GM23248 (cell line): ENCODE data around the gene PBOV1. TPM values are rescaled to one million over a fixed set of nuclear protein-coding genes. Genes with fewer than 3 reads are reported as not detected.
"Not testable (repeated sequence)": the region's sequence is repeated elsewhere in the genome, so short reads cannot be mapped to it uniquely, and the experiment has no call there.

ENCODE experiments used
- DNase-seq: peaks from one replicate; pipeline ENCODE4 v3.0.0-alpha.2; 2015
- H2AFZ ChIP-seq: fragments of 200-600 bp; sonication (generic); 2 replicates; pipeline ENCODE4 v1.6.1; 2016; ENCODE audit warnings: antibody characterized with exemption
- H3F3A ChIP-seq: fragments of 200-600 bp; sonication (generic); 2 replicates; pipeline ENCODE4 v1.6.1; 2016; ENCODE audit warnings: mild to moderate bottlenecking, antibody characterized with exemption, mixed run types; ENCODE audit not compliant: insufficient read depth
- H3K27ac ChIP-seq: fragments of 200-600 bp; sonication (generic); 2 replicates; pipeline ENCODE4 v1.5.1; 2016; ENCODE audit warnings: mild to moderate bottlenecking
- H3K27me3 ChIP-seq: fragments of 200-600 bp; sonication (generic); replicated peaks from 2 replicates; pipeline ENCODE4 v1.6.1; 2016; ENCODE audit warnings: mild to moderate bottlenecking; ENCODE audit not compliant: insufficient read depth
- H3K36me3 ChIP-seq: fragments of 200-600 bp; sonication (generic); 2 replicates; pipeline ENCODE4 v1.6.1; 2016; ENCODE audit warnings: low read depth, mild to moderate bottlenecking
- H3K4me1 ChIP-seq: fragments of 200-600 bp; sonication (generic); 2 replicates; pipeline ENCODE4 v1.6.1; 2016; ENCODE audit warnings: mild to moderate bottlenecking; ENCODE audit not compliant: insufficient read depth
- H3K4me2 ChIP-seq: fragments of 200-600 bp; sonication (generic); one replicate; pipeline ENCODE4 v1.6.1; 2016; ENCODE audit warnings: mild to moderate bottlenecking; ENCODE audit not compliant: unreplicated experiment
- H3K4me3 ChIP-seq: fragments of 200-600 bp; sonication (generic); 2 replicates; pipeline ENCODE4 v1.5.1; 2016; ENCODE audit warnings: mild to moderate bottlenecking
- H3K79me2 ChIP-seq: fragments of 200-600 bp; sonication (generic); 2 replicates; pipeline ENCODE4 v1.6.1; 2016; ENCODE audit warnings: mild to moderate bottlenecking; ENCODE audit not compliant: insufficient read depth
- H3K9ac ChIP-seq: fragments of 200-600 bp; sonication (generic); 2 replicates; pipeline ENCODE4 v1.6.1; 2016; ENCODE audit warnings: mild to moderate bottlenecking
- H3K9me2 ChIP-seq: fragments of 200-600 bp; sonication (generic); 2 replicates; pipeline ENCODE4 v1.6.1; 2016; ENCODE audit warnings: mixed run types, mild to moderate bottlenecking, moderate library complexity; ENCODE audit not compliant: insufficient read depth
- H3K9me3 ChIP-seq: fragments of 200-600 bp; sonication (generic); one replicate; pipeline ENCODE4 v1.6.1; 2017; ENCODE audit warnings: low read depth
- H4K20me1 ChIP-seq: fragments of 200-600 bp; sonication (generic); 2 replicates; pipeline ENCODE4 v1.6.0; 2016; ENCODE audit not compliant: insufficient read depth
- EZH2 ChIP-seq: fragments of 200-600 bp; sonication (generic); IDR thresholded peaks from 2 replicates; pipeline ENCODE4 v1.6.1; 2018; ENCODE audit warnings: antibody characterized with exemption, mild to moderate bottlenecking; ENCODE audit not compliant: insufficient read depth, poor library complexity, severe bottlenecking
- EZH2phosphoT487 ChIP-seq: fragments of 200-600 bp; sonication (generic); IDR thresholded peaks from 2 replicates; pipeline ENCODE4 v1.6.1; 2018; ENCODE audit warnings: antibody characterized with exemption, moderate library complexity, mild to moderate bottlenecking, low read depth; ENCODE audit not compliant: insufficient read depth
- WGBS, 2 experiments: methylation state at CpG; one replicate each; pipeline ENCODE4 v1.1.6; 2015 to 2017; ENCODE audit warnings: low lambda C conversion rate in 2 of 2, low coverage in 1 of 2; ENCODE audit errors: missing lambda C conversion rate in 2 of 2; 5-methylcytosine and 5-hydroxymethylcytosine counted together
- in situ Hi-C: fragments of 300-500 bp; cut with MboI; formaldehyde crosslinking; loops from 2 replicates; pipeline ENCODE4 v1.15.0; 2020
- polyA plus RNA-seq: library from polyadenylated mRNA; unstranded; fragments of >200 nt; fragmentation: Nextera tagmentation; extraction: Ambion mirVana; gene quantifications from 2 replicates; pipeline ENCODE4 v1.2.1, GENCODE V29; 2016
- total RNA-seq: library from RNA; depleted of rRNA; stranded (reverse); fragments of >200 nt; shearing (Covaris generic); gene quantifications from 2 replicates; pipeline ENCODE4 v1.2.3, GENCODE V29; 2014

Gene PBOV1
- total and polyA plus RNA-seq, 2 experiments from 2014 or later, result not detected

- WGBS, 2 experiments, result 65 to 71% methylated on average over 3 of the region's 3 CpGs
- in situ Hi-C loops, result no loop called here
These were observed 1.1 kb upstream of the PBOV1 start for GRCh38 chr6:138219398-138219797.

GRCh38 chr6:138215093-138215782, 3.1 kb downstream of the PBOV1 start:
- Histone ChIP-seq H3K4me3 (no peak overlapping the region), H3F3A (no peaks in the 10 kb centered on the region), H3K27me3 (0 out of 2 replicates have a peak, but pooled peaks cover 6% of the 10 kb centered on the region), H3K9ac (no peak overlapping the region), H3K4me1 (no peaks in the 10 kb centered on the region), H2AFZ (no peak overlapping the region), H3K79me2 (no peaks in the 10 kb centered on the region), H3K9me3 (no peaks in the 10 kb centered on the region), H3K4me2 (no peak overlapping the region), H3K36me3 (no peaks in the 10 kb centered on the region), H4K20me1 (no peaks in the 10 kb centered on the region), H3K27ac (no peak overlapping the region), H3K9me2 (no peaks in the 10 kb centered on the region)
- TF ChIP-seq EZH2phosphoT487 (no peak), EZH2 (no peak)
- in situ Hi-C loops, result no loop called here
- DNase-seq, result no peak
- 51 to 56% methylated on average over 7 of the region's 7 CpGs for WGBS, 2 experiments

More at GRCh38 chr6:138219398-138219797, 1.1 kb upstream of the PBOV1 start:
- H3K9me3 ChIP-seq, result no peaks in the 10 kb centered on the region
- H3K27me3 ChIP-seq, result peaks cover 2% of the 10 kb centered on the region; the same call in 1 of the 2 replicates
- no peak for TF ChIP-seq EZH2
- TF ChIP-seq EZH2phosphoT487, result no peak
- no peak overlapping the region for H2AFZ ChIP-seq
- no peak for DNase-seq
- no peak overlapping the region for H3K27ac ChIP-seq
- H3K9me2 ChIP-seq, result no peaks in the 10 kb centered on the region
- H3K4me3 ChIP-seq, result no peak overlapping the region
- H3F3A ChIP-seq, result no peaks in the 10 kb centered on the region
- no peaks in the 10 kb centered on the region for H3K4me1 ChIP-seq
- H4K20me1 ChIP-seq, result no peaks in the 10 kb centered on the region
- no peaks in the 10 kb centered on the region for H3K79me2 ChIP-seq
- H3K4me2 ChIP-seq, result no peak overlapping the region
- H3K36me3 ChIP-seq, result no peaks in the 10 kb centered on the region
- H3K9ac ChIP-seq, result no peak overlapping the region

GRCh38 chr6:138212530-138212929, 5.8 kb downstream of the PBOV1 start:
- in situ Hi-C loops, result not testable (repeated sequence)
- WGBS, 2 experiments, result 85 to 88% methylated on average over 2 of the region's 2 CpGs

GRCh38 chr6:138211601-138212000, 6.7 kb downstream of the PBOV1 start:
- H2AFZ ChIP-seq, result no peak overlapping the region
- 55 to 57% methylated on average over 5 of the region's 5 CpGs for WGBS, 2 experiments
- no peaks in the 10 kb centered on the region for H3K79me2 ChIP-seq
- no peak overlapping the region for H3K4me2 ChIP-seq
- no peak overlapping the region for H3K9ac ChIP-seq
- no peak overlapping the region for H3K4me3 ChIP-seq
- no peaks in the 10 kb centered on the region for H3K9me2 ChIP-seq
- H3K27ac ChIP-seq, result no peak overlapping the region
- no peaks in the 10 kb centered on the region for H3F3A ChIP-seq
- TF ChIP-seq EZH2 (no peak), EZH2phosphoT487 (no peak)
- H3K9me3 ChIP-seq, result no peaks in the 10 kb centered on the region
- no peak for DNase-seq
- in situ Hi-C loops, result no loop called here
- H3K27me3 ChIP-seq, result peaks cover 6% of the 10 kb centered on the region; the same call in 1 of the 2 replicates
- no peaks in the 10 kb centered on the region for H3K4me1 ChIP-seq
- H4K20me1 ChIP-seq, result no peaks in the 10 kb centered on the region
- H3K36me3 ChIP-seq, result no peaks in the 10 kb centered on the region

More at GRCh38 chr6:138212530-138212929, 5.8 kb downstream of the PBOV1 start:
- not testable (repeated sequence) for H3K79me2 ChIP-seq, H3F3A ChIP-seq, H3K9me2 ChIP-seq, H3K27ac ChIP-seq, H3K4me2 ChIP-seq, H3K9me3 ChIP-seq, H3K4me3 ChIP-seq, DNase-seq, H3K27me3 ChIP-seq, H3K36me3 ChIP-seq, H4K20me1 ChIP-seq, H2AFZ ChIP-seq, H3K9ac ChIP-seq, H3K4me1 ChIP-seq
